OCI-LY7 (cell line): ENCODE data around the gene TBX2. TPM values are rescaled to one million over a fixed set of nuclear protein-coding genes. Genes with fewer than 3 reads are reported as not detected.

Source experiments
- BruUV-seq: library from RNA; stranded (reverse); fragments of 400-500 nt; replicated peaks from 2 replicates; lab custom pipeline; 2021; lab: Mats Ljungman, UMichigan
- CTCF ChIA-PET: fragments of 300-600 bp; sonication (Branson Sonifier 250); formaldehyde crosslinking; loops from one replicate; lab custom pipeline; 2022; ENCODE audit warnings: antibody characterized with exemption; ENCODE audit not compliant: unreplicated experiment; lab: Charles Lee
- POLR2A ChIA-PET: fragments of 300-600 bp; sonication (Branson Sonifier 250); formaldehyde crosslinking; loops from one replicate; lab custom pipeline; 2022; ENCODE audit warnings: antibody characterized with exemption; lab: Charles Lee
- DNase-seq: peaks from one replicate; pipeline ENCODE4 v3.0.0-alpha.2; 2015; ENCODE audit warnings: low spot score
- H2AFZ ChIP-seq: fragments of 200-600 bp; sonication (generic), shearing (Covaris generic); 2 replicates; pipeline ENCODE4 v1.6.1; 2014; ENCODE audit warnings: mild to moderate bottlenecking, antibody characterized with exemption, low read length, moderate library complexity
- H3K27ac ChIP-seq: fragments of 200-600 bp; sonication (generic); 2 replicates; pipeline ENCODE4 v1.5.1; 2014; ENCODE audit warnings: mixed run types, low read depth, mild to moderate bottlenecking, moderate library complexity, low read length, inconsistent platforms; ENCODE audit not compliant: poor library complexity, severe bottlenecking
- H3K36me3 ChIP-seq: fragments of 200-600 bp; sonication (generic); 2 replicates; pipeline ENCODE4 v1.6.1; 2014; ENCODE audit warnings: mild to moderate bottlenecking, antibody characterized with exemption, low read length, moderate library complexity, mixed read lengths; ENCODE audit not compliant: insufficient read depth
- H3K4me1 ChIP-seq: fragments of 200-600 bp; sonication (generic); 2 replicates; pipeline ENCODE4 v1.5.1; 2014; ENCODE audit warnings: mild to moderate bottlenecking, low read length; ENCODE audit not compliant: insufficient read depth, poor library complexity, severe bottlenecking
- H3K4me2 ChIP-seq: fragments of 200-600 bp; sonication (generic); 2 replicates; pipeline ENCODE4 v1.6.1; 2014; ENCODE audit warnings: mild to moderate bottlenecking, low read length
- H3K4me3 ChIP-seq: fragments of 200-600 bp; sonication (generic); 2 replicates; pipeline ENCODE4 v1.5.1; 2014; ENCODE audit warnings: mild to moderate bottlenecking, low read depth, low read length; ENCODE audit not compliant: poor library complexity, severe bottlenecking
- H3K79me2 ChIP-seq: fragments of 200-600 bp; sonication (generic); 2 replicates; pipeline ENCODE4 v1.6.1; 2016; ENCODE audit warnings: low read depth, mild to moderate bottlenecking, low read length, moderate library complexity, mixed read lengths; ENCODE audit not compliant: insufficient read depth
- H3K9me2 ChIP-seq: fragments of 200-600 bp; sonication (generic); 2 replicates; pipeline ENCODE4 v1.6.1; 2016; ENCODE audit warnings: mild to moderate bottlenecking, low read length, mixed read lengths; ENCODE audit not compliant: insufficient read depth
- H3K9me3 ChIP-seq: fragments of 200-600 bp; sonication (generic); 2 replicates; pipeline ENCODE4 v1.6.1; 2014; ENCODE audit warnings: mild to moderate bottlenecking, mixed run types, low read length, mixed read lengths
- H4K20me1 ChIP-seq: fragments of 200-600 bp; sonication (generic); 2 replicates; pipeline ENCODE4 v1.6.1; 2014; ENCODE audit warnings: mild to moderate bottlenecking, antibody characterized with exemption, low read length, moderate library complexity, mixed read lengths; ENCODE audit not compliant: insufficient read depth
- CTCF ChIP-seq: fragments of 200-600 bp; sonication (generic); conservative IDR thresholded peaks from 2 replicates; pipeline ENCODE4 v1.5.1; 2014; ENCODE audit warnings: mild to moderate bottlenecking, antibody characterized with exemption, low read length, moderate library complexity, mixed read lengths
- EZH2phosphoT487 ChIP-seq: fragments of 200-600 bp; sonication (generic); IDR thresholded peaks from 2 replicates; pipeline ENCODE4 v1.6.1; 2018; ENCODE audit warnings: low read depth, borderline replicate concordance, mild to moderate bottlenecking, mixed run types, antibody characterized with exemption, low read length, moderate library complexity, mixed read lengths
- intact Hi-C: fragments of 100-400 bp; cut with micrococcal nuclease; formaldehyde crosslinking; loops from one replicate; pipeline ENCODE4 v1.10.0; 2022; ENCODE audit not compliant: unreplicated experiment
- total RNA-seq, 2 experiments: library from RNA; depleted of rRNA in 1 of 2; stranded (reverse); fragments of >200 nt in 1 of 2; shearing (Covaris generic) in 1 of 2; gene quantifications; 2 replicates each; pipeline ENCODE4 v1.2.3, GENCODE V29; 2014 to 2022

Gene TBX2
- total RNA-seq, 2 experiments from 2014 or later: not detected

- TF ChIP-seq EZH2phosphoT487 (no peak), CTCF (no peak)
These were observed 14.1 kb downstream of the TBX2 start for GRCh38 chr17:61413661-61414126.

GRCh38 chr17:61414141-61414935 is 14.7 kb downstream of the TBX2 start:
- DNase-seq: no peak
- TF ChIP-seq EZH2phosphoT487 (no peak), CTCF (no peak)
- H2AFZ ChIP-seq: no peak overlapping the region
- no peaks in the 10 kb centered on the region for H3K9me2 ChIP-seq
- H3K36me3 ChIP-seq: no peaks in the 10 kb centered on the region
- H4K20me1 ChIP-seq: no peaks in the 10 kb centered on the region
- no TSS peak for BruUV-seq
- no peaks in the 10 kb centered on the region for H3K79me2 ChIP-seq
- H3K9me3 ChIP-seq: no peaks in the 10 kb centered on the region
- H3K27ac ChIP-seq: no peak overlapping the region
- H3K4me1 ChIP-seq: peaks cover 20% of the 10 kb centered on the region
- no peak overlapping the region for H3K4me2 ChIP-seq
- no peak overlapping the region for H3K4me3 ChIP-seq
- intact Hi-C loops: loop anchor here (5.0 kb wide), 1 partner anchor 653 kb away; the partner anchor contains the start of gene MED13
- POLR2A ChIA-PET: interaction anchor here (0.6 to 0.8 kb wide), 2 partner anchors 105 to 160 kb away, joined by 3 read pairs; no protein-coding TSS in a partner anchor
- CTCF ChIA-PET: no interaction called here

More at GRCh38 chr17:61413661-61414126, 14.1 kb downstream of the TBX2 start:
- DNase-seq: no peak
- no TSS peak for BruUV-seq
- no peak overlapping the region for H3K4me2 ChIP-seq
- no peaks in the 10 kb centered on the region for H3K79me2 ChIP-seq
- peaks cover 23% of the 10 kb centered on the region for H3K4me1 ChIP-seq
- POLR2A ChIA-PET: interaction anchor here (0.6 to 0.8 kb wide), 2 partner anchors 161 to 219 kb away, joined by 3 read pairs; no protein-coding TSS in a partner anchor
- no peaks in the 10 kb centered on the region for H3K9me2 ChIP-seq
- no peak overlapping the region for H2AFZ ChIP-seq
- H4K20me1 ChIP-seq: no peaks in the 10 kb centered on the region
- H3K36me3 ChIP-seq: no peaks in the 10 kb centered on the region
- CTCF ChIA-PET: no interaction called here
- intact Hi-C loops: loop anchor here (5.0 kb wide), 1 partner anchor 654 kb away; the partner anchor contains the start of gene MED13
- no peak overlapping the region for H3K4me3 ChIP-seq
- no peak overlapping the region for H3K27ac ChIP-seq
- no peaks in the 10 kb centered on the region for H3K9me3 ChIP-seq

DNA sequence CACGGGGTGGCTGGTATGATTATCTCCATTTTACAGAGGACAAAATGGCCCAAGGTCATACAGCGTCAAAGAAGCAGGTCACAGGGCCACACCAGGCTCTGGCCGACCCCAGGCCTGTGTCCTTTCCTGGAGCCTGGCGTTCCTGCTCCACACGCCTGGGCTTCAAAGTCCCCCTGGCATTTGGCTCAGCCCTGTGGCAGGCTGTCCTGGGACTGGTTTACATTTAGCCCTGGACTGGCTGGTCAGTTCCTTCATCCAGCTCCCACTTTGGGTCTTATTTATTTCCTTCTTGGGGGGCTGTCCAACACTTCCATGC is 15.3 kb downstream of the TBX2 start:
- POLR2A ChIA-PET: interaction anchor here (0.6 kb wide), 1 partner anchor 105 kb away, joined by 3 read pairs; no protein-coding TSS in a partner anchor

More for the DNA sequence above, 15.3 kb downstream of the TBX2 start:
- H3K4me2 ChIP-seq: no peak overlapping the region
- no peaks in the 10 kb centered on the region for H3K9me2 ChIP-seq
- H3K9me3 ChIP-seq: no peaks in the 10 kb centered on the region
- no peak overlapping the region for H3K27ac ChIP-seq
- no peak overlapping the region for H3K4me3 ChIP-seq
- intact Hi-C loops: loop anchor here (5.0 kb wide), 1 partner anchor 652 kb away; the partner anchor contains the start of gene MED13
- DNase-seq: no peak
- H2AFZ ChIP-seq: no peak overlapping the region
- CTCF ChIA-PET: no interaction called here
- H4K20me1 ChIP-seq: no peaks in the 10 kb centered on the region
- peaks cover 20% of the 10 kb centered on the region for H3K4me1 ChIP-seq
- BruUV-seq: no TSS peak
- no peaks in the 10 kb centered on the region for H3K36me3 ChIP-seq
- H3K79me2 ChIP-seq: no peaks in the 10 kb centered on the region
- TF ChIP-seq EZH2phosphoT487 (no peak), CTCF (no peak)
